ENCODE measurements around the gene ARHGAP15. TPM values are rescaled to one million over a fixed set of nuclear protein-coding genes. Genes with fewer than 3 reads are reported as not detected.
A peak's percentile ranks its signal among the peaks of the same experiment; 100 is the strongest.

ARHGAP15 gene
- total and polyA plus RNA-seq, 2 experiments from 2014 or later, result 0.26 TPM; not detected in 1

GRCh38 chr2:143603846-143604565 lies 474.8 kb downstream of the ARHGAP15 start:
- Histone ChIP-seq H3K4me2 (peak overlapping the region; percentile 24), H3K9me2 (ENCODE audit: insufficient read depth) (no peaks in the 10 kb centered on the region), H3K4me1 (ENCODE audit: insufficient read depth) (peaks cover 48% of the 10 kb centered on the region), H3K4me3 (no peak overlapping the region), H3K36me3 (ENCODE audit: insufficient read depth) (no peaks in the 10 kb centered on the region), H4K20me1 (replicated peaks; ENCODE audit: insufficient read depth) (no peaks in the 10 kb centered on the region), H3K27me3 (ENCODE audit: insufficient read depth) (no peaks in the 10 kb centered on the region), H3F3A (replicated peaks; ENCODE audit: low read depth) (no peaks in the 10 kb centered on the region), H3K27ac (ENCODE audit: low read depth) (no peak overlapping the region), H3K79me2 (replicated peaks; ENCODE audit: insufficient read depth) (no peaks in the 10 kb centered on the region), H2AFZ (no peak overlapping the region)
- no peak overlapping the region for H3K27ac Mint-ChIP-seq
- H3K4me1 Mint-ChIP-seq, result peaks cover 53% of the 10 kb centered on the region
- H3K27me3 Mint-ChIP-seq (ENCODE audit: insufficient read depth, low read depth, poor library complexity), result no peaks in the 10 kb centered on the region
- DNase-seq (ENCODE audit: low spot score), result no peak
- no peaks in the 10 kb centered on the region for H3K36me3 Mint-ChIP-seq (ENCODE audit: low read depth)
- no peak overlapping the region for H3K4me3 Mint-ChIP-seq
- ATAC-seq, result no peak
- no peaks in the 10 kb centered on the region for H3K9me3 Mint-ChIP-seq
- TF ChIP-seq REST (IDR thresholded peaks at IDR 0.05; ENCODE audit: unreplicated experiment) (no peak), EZH2 (IDR thresholded peaks at IDR 0.05; ENCODE audit: low read depth, unreplicated experiment) (no peak), STAT1 (IDR thresholded peaks at IDR 0.05; ENCODE audit: unreplicated experiment) (no peak), JUNB (IDR thresholded peaks at IDR 0.05; ENCODE audit: unreplicated experiment) (no peak), EZH2phosphoT487 (IDR thresholded peaks at IDR 0.05; ENCODE audit: unreplicated experiment) (no peak), NANOG (IDR thresholded peaks at IDR 0.05; ENCODE audit: borderline replicate concordance) (no peak), ZNF114 (CRISPR knock-in tag; IDR thresholded peaks at IDR 0.05) (no peak), CREB1 (CRISPR knock-in tag; IDR thresholded peaks at IDR 0.05; ENCODE audit: low read depth) (no peak), POLR2AphosphoS5 (IDR thresholded peaks at IDR 0.05; ENCODE audit: low read depth) (no peak), ZNF331 (CRISPR knock-in tag; IDR thresholded peaks at IDR 0.05; ENCODE audit: low read depth) (no peak), ETS1 (IDR thresholded peaks at IDR 0.05) (no peak)
- TF ChIP-seq, protein P1, sequence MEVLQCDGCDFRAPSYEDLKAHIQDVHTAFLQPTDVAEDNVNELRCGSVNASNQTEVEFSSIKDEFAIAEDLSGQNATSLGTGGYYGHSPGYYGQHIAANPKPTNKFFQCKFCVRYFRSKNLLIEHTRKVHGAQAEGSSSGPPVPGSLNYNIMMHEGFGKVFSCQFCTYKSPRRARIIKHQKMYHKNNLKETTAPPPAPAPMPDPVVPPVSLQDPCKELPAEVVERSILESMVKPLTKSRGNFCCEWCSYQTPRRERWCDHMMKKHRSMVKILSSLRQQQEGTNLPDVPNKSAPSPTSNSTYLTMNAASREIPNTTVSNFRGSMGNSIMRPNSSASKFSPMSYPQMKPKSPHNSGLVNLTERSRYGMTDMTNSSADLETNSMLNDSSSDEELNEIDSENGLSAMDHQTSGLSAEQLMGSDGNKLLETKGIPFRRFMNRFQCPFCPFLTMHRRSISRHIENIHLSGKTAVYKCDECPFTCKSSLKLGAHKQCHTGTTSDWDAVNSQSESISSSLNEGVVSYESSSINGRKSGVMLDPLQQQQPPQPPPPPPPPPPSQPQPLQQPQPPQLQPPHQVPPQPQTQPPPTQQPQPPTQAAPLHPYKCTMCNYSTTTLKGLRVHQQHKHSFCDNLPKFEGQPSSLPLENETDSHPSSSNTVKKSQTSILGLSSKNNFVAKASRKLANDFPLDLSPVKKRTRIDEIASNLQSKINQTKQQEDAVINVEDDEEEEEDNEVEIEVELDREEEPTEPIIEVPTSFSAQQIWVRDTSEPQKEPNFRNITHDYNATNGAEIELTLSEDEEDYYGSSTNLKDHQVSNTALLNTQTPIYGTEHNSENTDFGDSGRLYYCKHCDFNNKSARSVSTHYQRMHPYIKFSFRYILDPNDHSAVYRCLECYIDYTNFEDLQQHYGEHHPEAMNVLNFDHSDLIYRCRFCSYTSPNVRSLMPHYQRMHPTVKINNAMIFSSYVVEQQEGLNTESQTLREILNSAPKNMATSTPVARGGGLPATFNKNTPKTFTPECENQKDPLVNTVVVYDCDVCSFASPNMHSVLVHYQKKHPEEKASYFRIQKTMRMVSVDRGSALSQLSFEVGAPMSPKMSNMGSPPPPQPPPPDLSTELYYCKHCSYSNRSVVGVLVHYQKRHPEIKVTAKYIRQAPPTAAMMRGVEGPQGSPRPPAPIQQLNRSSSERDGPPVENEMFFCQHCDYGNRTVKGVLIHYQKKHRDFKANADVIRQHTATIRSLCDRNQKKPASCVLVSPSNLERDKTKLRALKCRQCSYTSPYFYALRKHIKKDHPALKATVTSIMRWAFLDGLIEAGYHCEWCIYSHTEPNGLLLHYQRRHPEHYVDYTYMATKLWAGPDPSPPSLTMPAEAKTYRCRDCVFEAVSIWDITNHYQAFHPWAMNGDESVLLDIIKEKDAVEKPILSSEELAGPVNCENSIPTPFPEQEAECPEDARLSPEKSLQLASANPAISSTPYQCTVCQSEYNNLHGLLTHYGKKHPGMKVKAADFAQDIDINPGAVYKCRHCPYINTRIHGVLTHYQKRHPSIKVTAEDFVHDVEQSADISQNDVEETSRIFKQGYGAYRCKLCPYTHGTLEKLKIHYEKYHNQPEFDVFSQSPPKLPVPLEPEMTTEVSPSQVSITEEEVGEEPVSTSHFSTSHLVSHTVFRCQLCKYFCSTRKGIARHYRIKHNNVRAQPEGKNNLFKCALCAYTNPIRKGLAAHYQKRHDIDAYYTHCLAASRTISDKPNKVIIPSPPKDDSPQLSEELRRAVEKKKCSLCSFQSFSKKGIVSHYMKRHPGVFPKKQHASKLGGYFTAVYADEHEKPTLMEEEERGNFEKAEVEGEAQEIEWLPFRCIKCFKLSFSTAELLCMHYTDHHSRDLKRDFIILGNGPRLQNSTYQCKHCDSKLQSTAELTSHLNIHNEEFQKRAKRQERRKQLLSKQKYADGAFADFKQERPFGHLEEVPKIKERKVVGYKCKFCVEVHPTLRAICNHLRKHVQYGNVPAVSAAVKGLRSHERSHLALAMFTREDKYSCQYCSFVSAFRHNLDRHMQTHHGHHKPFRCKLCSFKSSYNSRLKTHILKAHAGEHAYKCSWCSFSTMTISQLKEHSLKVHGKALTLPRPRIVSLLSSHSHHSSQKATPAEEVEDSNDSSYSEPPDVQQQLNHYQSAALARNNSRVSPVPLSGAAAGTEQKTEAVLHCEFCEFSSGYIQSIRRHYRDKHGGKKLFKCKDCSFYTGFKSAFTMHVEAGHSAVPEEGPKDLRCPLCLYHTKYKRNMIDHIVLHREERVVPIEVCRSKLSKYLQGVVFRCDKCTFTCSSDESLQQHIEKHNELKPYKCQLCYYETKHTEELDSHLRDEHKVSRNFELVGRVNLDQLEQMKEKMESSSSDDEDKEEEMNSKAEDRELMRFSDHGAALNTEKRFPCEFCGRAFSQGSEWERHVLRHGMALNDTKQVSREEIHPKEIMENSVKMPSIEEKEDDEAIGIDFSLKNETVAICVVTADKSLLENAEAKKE (CRISPR knock-in tag; IDR thresholded peaks at IDR 0.05), result no peak
- TF ChIP-seq, protein P2, sequence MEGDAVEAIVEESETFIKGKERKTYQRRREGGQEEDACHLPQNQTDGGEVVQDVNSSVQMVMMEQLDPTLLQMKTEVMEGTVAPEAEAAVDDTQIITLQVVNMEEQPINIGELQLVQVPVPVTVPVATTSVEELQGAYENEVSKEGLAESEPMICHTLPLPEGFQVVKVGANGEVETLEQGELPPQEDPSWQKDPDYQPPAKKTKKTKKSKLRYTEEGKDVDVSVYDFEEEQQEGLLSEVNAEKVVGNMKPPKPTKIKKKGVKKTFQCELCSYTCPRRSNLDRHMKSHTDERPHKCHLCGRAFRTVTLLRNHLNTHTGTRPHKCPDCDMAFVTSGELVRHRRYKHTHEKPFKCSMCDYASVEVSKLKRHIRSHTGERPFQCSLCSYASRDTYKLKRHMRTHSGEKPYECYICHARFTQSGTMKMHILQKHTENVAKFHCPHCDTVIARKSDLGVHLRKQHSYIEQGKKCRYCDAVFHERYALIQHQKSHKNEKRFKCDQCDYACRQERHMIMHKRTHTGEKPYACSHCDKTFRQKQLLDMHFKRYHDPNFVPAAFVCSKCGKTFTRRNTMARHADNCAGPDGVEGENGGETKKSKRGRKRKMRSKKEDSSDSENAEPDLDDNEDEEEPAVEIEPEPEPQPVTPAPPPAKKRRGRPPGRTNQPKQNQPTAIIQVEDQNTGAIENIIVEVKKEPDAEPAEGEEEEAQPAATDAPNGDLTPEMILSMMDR (conservative IDR thresholded peaks at IDR 0.05; ENCODE audit: low read depth in 2 of 2), result no peak

Measured in GM23338 (cell line).